ENCODE measurements around the gene NRXN3. TPM values are rescaled to one million over a fixed set of nuclear protein-coding genes. Genes with fewer than 3 reads are reported as not detected.

The NRXN3 gene
- total RNA-seq, 1 donor from 2014 or later: 35.6 TPM

DNA sequence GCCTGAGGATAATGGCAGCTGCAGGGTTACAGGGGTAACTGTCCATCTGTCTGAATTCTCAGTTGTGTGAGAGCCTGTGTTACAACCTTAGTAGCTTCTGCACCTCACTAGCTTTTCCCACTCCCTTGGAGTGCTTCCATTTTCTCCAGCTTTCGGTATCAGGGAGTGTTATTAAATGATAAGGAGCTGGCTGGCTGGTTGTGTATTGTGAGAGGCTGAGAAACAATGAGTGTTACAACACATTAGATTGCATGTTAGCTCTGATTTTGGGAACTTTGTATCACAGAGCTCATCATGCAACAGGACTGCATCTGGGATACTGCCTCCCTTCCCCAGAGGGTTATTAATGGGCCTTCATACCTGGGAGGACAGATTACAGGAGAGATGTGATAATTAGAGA is 1317.5 kb downstream of the NRXN3 start:
- no peak for DNase-seq

DNA sequence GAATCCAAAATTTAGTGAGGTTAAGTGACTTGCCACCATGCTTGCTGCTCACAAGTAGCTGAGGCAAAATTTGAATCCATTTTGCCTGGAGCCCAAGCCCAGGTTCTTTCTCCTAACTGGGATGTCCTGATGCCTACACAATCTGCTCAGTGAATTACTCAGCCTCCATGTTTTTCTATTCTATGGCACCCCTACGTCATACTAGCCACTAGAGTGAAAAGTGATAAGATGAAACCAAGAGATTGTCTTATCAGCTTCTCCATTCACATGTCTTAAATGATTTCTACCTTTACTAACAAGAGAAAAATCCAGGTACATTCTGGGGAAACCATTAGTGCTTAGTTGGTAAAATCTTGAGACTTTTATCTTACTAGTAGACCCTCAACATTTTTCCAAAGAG is 1321.0 kb downstream of the NRXN3 start:
- no peak for DNase-seq

GRCh38 chr14:79493081-79493645 is 1323.0 kb downstream of the NRXN3 start:
- no peak for DNase-seq

- no peak for DNase-seq
Measured at GRCh38 chr14:79496701-79497100, 1326.5 kb downstream of the NRXN3 start.

- no peak for DNase-seq
Measured at GRCh38 chr14:79500489-79500888, 1330.3 kb downstream of the NRXN3 start.

GRCh38 chr14:79502136-79502750 is 1332.1 kb downstream of the NRXN3 start:
- DNase-seq: no peak

DNA sequence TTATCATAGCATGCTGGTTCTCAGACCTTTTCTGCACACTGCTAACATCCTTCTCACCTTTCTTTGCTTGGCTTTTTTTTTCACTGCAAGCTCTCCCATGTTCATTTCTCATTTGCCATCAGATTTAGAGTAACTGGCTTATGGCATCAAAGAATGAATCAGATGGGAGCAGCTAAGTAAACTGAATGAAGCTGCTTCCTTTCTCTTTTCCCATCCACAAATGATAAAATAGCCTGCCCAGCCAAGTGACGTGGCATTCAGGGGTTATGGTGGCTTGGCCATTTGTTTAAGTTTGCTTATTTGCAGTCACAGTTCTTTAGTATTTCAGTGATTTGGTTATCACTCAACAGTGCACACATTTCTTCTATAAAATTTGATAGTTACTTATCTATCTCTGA is 1332.6 kb downstream of the NRXN3 start:
- DNase-seq: no peak

GRCh38 chr14:79510659-79511058 is 1340.5 kb downstream of the NRXN3 start:
- DNase-seq: no peak

GRCh38 chr14:79511146-79511545 is 1341.0 kb downstream of the NRXN3 start:
- no peak for DNase-seq

DNA sequence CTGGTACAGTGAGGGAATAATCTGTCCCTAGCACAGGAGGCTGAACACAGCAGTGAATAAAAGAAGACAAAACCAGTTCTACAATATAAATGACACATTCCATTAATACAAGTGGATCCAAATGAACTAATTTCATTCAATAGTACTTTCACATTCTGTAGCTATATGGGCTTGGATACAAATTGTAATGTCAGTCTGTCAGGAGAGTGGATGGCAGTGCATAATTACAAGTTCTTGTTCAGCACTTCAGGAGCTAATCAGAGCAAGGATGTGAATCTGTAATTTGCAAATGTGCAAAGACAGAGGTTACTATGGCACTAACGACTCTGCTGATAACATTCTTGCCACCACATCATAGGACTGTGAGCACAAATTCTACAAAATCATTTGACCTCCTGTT is 1343.3 kb downstream of the NRXN3 start:
- no peak for DNase-seq

- no peak for DNase-seq
Measured at GRCh38 chr14:79514700-79515099, 1344.5 kb downstream of the NRXN3 start.

DNA sequence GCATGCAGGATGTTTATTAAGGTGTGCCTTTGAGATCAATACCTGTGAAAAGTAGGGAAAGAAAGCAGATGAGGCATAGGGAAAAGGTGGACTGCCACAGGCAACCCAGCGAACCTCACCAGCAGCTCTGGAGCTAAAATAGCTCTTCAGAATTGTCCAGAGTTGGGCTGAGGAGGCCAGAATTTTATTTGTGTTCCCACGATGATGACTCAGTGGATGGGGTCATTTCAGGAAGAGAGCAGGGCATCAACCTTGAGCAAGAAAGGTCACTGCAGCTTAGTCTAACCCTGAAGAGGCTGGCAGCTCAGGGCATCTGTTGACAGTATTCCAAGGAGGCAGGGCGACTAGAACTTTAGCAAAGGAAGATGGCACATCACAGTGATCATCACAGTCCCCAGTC is 1345.0 kb downstream of the NRXN3 start:
- no peak for DNase-seq

DNA sequence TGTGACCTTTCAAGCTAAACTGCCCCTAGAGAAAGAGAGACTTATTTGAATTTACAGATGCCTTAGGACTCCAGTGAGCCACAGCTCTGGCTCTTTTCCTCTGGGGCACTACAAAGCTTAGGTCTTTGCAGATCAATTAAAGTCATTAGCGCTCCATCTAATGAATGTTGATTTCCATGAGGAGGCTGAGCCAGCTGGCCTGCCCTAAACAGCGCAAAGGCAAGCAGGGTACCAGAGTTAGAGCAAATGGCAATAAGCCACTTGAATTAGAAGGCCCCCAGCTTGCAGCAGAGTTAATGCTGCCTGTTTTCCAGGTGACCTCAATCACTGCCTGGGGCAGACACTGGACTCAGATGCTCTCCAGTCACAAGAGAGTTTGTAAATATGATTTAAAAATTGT is 1345.8 kb downstream of the NRXN3 start:
- DNase-seq: no peak

GRCh38 chr14:79525416-79525815 is 1355.2 kb downstream of the NRXN3 start:
- no peak for DNase-seq

DNA sequence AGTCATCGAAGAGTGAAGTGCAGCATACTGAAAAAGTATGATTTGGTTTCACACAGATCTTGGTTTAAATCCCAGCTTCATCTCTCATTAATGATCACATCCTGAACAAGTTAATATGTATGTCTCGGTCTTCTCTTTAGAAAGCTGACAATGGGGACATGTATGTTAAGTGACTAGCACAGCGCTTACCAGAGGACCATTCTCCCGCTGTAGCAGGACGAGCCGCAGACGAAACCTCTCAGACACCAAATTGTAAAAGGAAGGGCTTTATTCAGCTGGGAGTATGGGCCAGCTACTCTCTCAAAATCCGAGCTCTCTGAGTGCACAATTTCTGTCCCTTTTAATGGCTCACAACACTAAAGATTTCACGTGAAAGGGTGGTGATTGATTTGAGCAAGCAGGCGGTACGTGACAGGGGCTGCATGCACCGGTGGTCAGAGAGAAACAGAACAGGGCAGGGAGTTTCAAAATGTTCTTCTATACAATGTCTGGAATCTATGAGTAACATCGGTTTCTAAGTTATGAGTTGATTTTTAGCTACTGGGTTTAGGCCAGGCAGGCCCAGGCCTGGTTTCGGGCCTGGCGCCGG is 1358.7 kb downstream of the NRXN3 start:
- no peak for DNase-seq

DNA sequence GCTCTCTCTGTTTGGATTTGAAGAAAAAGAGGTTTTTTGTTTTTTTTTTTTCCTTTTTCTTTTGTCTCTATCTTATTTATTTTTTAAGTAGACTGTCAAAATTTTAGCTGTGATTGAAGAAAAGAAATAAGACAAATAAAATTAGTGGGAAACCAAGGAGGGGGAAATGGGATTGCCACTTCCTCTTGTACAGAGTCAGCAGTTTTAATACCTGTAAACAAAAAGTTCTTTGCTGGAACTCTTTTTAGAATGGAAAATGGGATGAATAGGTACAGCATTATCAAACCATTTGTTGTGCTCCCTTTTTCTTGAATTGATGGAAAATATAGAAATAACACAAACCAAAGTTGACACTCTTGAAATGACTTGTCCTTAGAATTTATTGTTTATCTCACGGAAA is 1360.4 kb downstream of the NRXN3 start:
- DNase-seq: no peak

GRCh38 chr14:79534703-79535353 is 1364.7 kb downstream of the NRXN3 start:
- no peak for DNase-seq

GRCh38 chr14:79540394-79540793 is 1370.2 kb downstream of the NRXN3 start:
- DNase-seq: no peak

GRCh38 chr14:79542121-79542520 is 1371.9 kb downstream of the NRXN3 start:
- DNase-seq: no peak

- no peak for DNase-seq
Measured at GRCh38 chr14:79543348-79543747, 1373.2 kb downstream of the NRXN3 start.

DNA sequence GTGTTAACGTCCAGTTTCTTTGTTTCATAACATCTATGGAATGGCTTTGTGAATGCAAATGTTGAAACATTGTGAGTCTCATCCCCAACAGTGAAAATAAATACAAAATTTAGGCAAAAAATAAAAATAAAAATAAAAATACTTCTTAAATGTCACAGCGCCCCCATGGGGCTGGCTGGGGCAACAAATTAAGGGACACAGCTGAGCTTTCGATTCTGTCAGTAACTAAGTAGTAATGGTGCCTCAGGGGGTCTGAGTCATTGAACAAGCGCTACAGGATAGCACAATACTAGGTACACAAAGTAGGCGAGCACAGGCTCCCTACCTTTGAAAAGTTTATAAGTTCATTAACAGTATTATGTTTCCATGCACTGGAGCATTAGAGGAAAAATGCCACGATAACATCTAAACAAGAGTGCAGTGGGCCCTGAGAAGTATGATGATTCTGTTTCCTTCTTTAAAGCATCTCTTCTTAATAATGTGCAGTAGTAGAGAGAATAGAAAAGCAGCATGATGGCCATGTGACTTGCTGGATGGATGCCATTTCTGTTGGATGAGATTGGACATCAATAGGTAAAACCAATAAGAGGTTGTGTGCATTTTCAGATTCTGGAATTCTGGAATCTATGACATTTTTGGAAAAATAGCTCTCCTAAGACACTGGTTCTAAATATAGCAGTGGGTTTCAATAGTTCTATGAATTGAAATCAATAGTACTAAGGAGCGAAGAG is 1374.0 kb downstream of the NRXN3 start:
- DNase-seq: no peak

DNA sequence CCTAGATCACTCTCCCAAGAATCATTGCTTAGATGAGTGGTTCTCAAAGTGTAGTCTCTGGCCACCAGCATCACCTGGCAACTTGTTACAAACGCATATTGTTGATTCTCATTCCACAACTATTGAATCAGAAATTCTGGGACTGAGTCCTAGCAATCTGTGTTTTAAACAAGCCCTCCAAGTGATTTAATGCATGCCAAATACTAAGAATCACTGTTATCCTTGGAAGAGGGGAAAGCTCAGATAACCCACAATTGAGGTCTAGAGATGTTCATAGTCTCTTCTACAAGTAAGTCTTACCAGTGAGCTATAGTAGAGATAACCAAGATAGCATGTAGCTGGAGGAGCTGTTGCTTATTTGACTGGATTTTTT is 1374.5 kb downstream of the NRXN3 start:
- no peak for DNase-seq

- no peak for DNase-seq
Measured at GRCh38 chr14:79548836-79549235, 1378.7 kb downstream of the NRXN3 start.
